WTC11 (cell line): ENCODE measurements around the gene SLC17A4. TPM values are rescaled to one million over a fixed set of nuclear protein-coding genes. Genes with fewer than 3 reads are reported as not detected.

Source experiments
- ATAC-seq: fragments of 200-7000 bp; cut with Tn5 transposase; 2 replicates; pipeline ENCODE4 v1.10.0; 2021; ENCODE audit warnings: mild to moderate bottlenecking, moderate library complexity
- CTCF ChIA-PET: fragments of 300-600 bp; sonication (Branson Sonifier 250); formaldehyde crosslinking; loops from one replicate; lab custom pipeline; 2021; ENCODE audit warnings: antibody characterized with exemption; lab: Charles Lee
- POLR2A ChIA-PET: fragments of 350-600 bp; sonication (Branson Sonifier 250); formaldehyde crosslinking; loops from one replicate; lab custom pipeline; 2021; ENCODE audit warnings: antibody characterized with exemption; lab: Charles Lee
- DNase-seq: peaks from one replicate; pipeline ENCODE4 v3.0.0; 2021; ENCODE audit warnings: low spot score
- H3K27ac Mint-ChIP-seq: 2 replicates; pipeline ENCODE4 v1.8.0; 2021; ENCODE audit warnings: mixed read lengths
- H3K27me3 Mint-ChIP-seq: 2 replicates; pipeline ENCODE4 v1.8.0; 2021; ENCODE audit warnings: low read depth, mild to moderate bottlenecking, moderate library complexity, mixed read lengths
- H3K36me3 Mint-ChIP-seq: 2 replicates; pipeline ENCODE4 v1.8.0; 2021; ENCODE audit warnings: mixed read lengths
- H3K4me1 Mint-ChIP-seq: 2 replicates; pipeline ENCODE4 v1.8.0; 2022; ENCODE audit warnings: mixed read lengths
- H3K4me3 Mint-ChIP-seq: 2 replicates; pipeline ENCODE4 v1.8.0; 2021; ENCODE audit warnings: mild to moderate bottlenecking, moderate library complexity, mixed read lengths
- H3K9me3 Mint-ChIP-seq: 2 replicates; pipeline ENCODE4 v1.8.0; 2021; ENCODE audit warnings: mixed read lengths
- ATF6 ChIP-seq: sonication (generic); formaldehyde crosslinking; IDR thresholded peaks from 2 replicates; pipeline ENCODE4 v1.8.1; 2023; ENCODE audit warnings: mild to moderate bottlenecking, missing genetic modification reagents
- CDX4 ChIP-seq: fragments of 250-450 bp; sonication (Bioruptor Pico); IDR thresholded peaks from 2 replicates; pipeline ENCODE4 v1.9.0; 2021; ENCODE audit warnings: moderate library complexity, mild to moderate bottlenecking, inconsistent platforms, borderline replicate concordance
- CREM ChIP-seq: sonication (generic); formaldehyde crosslinking; IDR thresholded peaks from 2 replicates; pipeline ENCODE4 v1.8.1; 2022; ENCODE audit warnings: mild to moderate bottlenecking, missing genetic modification reagents, moderate library complexity
- E2F4 ChIP-seq: sonication (generic); formaldehyde crosslinking; IDR thresholded peaks from 2 replicates; pipeline ENCODE4 v1.8.1; 2022; ENCODE audit warnings: low read depth, mild to moderate bottlenecking, moderate library complexity, missing genetic modification reagents, borderline replicate concordance
- E2F5 ChIP-seq: sonication (generic); formaldehyde crosslinking; IDR thresholded peaks from 2 replicates; pipeline ENCODE4 v1.8.1; 2022; ENCODE audit warnings: mild to moderate bottlenecking, moderate library complexity, missing genetic modification reagents
- EMX1 ChIP-seq: fragments of 250-450 bp; sonication (Bioruptor Pico); IDR thresholded peaks from 2 replicates; pipeline ENCODE4 v1.8.0; 2021; ENCODE audit warnings: mild to moderate bottlenecking
- ERG ChIP-seq: fragments of 250-450 bp; sonication (Bioruptor Pico); IDR thresholded peaks from 2 replicates; pipeline ENCODE4 v1.8.0; 2021; ENCODE audit warnings: mild to moderate bottlenecking
- ESRRA ChIP-seq: sonication (generic); formaldehyde crosslinking; IDR thresholded peaks from 2 replicates; pipeline ENCODE4 v1.8.1; 2022; ENCODE audit warnings: mild to moderate bottlenecking, missing genetic modification reagents, borderline replicate concordance
- HMGA2 ChIP-seq: fragments of 250-450 bp; sonication (Bioruptor Pico); IDR thresholded peaks from 2 replicates; pipeline ENCODE4 v1.4.0; 2021; ENCODE audit warnings: mild to moderate bottlenecking, moderate library complexity
- HMGXB4 ChIP-seq: sonication (generic); formaldehyde crosslinking; IDR thresholded peaks from 2 replicates; pipeline ENCODE4 v1.8.1; 2023; ENCODE audit warnings: mild to moderate bottlenecking, moderate library complexity, missing genetic modification reagents
- MXD4 ChIP-seq: fragments of 250-450 bp; sonication (Bioruptor Pico); IDR thresholded peaks from 2 replicates; pipeline ENCODE4 v1.8.0; 2021; ENCODE audit warnings: mild to moderate bottlenecking, moderate library complexity, borderline replicate concordance
- NFE2L1 ChIP-seq: sonication (generic); formaldehyde crosslinking; IDR thresholded peaks from 2 replicates; pipeline ENCODE4 v1.8.1; 2023; ENCODE audit warnings: missing genetic modification reagents
- NR3C1 ChIP-seq: sonication (generic); formaldehyde crosslinking; conservative IDR thresholded peaks from 2 replicates; pipeline ENCODE4 v1.8.1; 2023; ENCODE audit warnings: low read depth, mild to moderate bottlenecking, missing genetic modification reagents
- PRRX2 ChIP-seq: fragments of 250-450 bp; sonication (Bioruptor Pico); IDR thresholded peaks from 2 replicates; pipeline ENCODE4 v1.8.0; 2021; ENCODE audit warnings: mild to moderate bottlenecking
- STAT6 ChIP-seq: sonication (generic); formaldehyde crosslinking; conservative IDR thresholded peaks from 2 replicates; pipeline ENCODE4 v1.8.1; 2023; ENCODE audit warnings: mild to moderate bottlenecking, low read depth, missing genetic modification reagents, moderate library complexity
- TCF7 ChIP-seq: sonication (generic); formaldehyde crosslinking; IDR thresholded peaks from 2 replicates; pipeline ENCODE4 v1.8.0; 2022; ENCODE audit warnings: mild to moderate bottlenecking, low read depth, missing genetic modification reagents, moderate library complexity
- TEAD4 ChIP-seq: sonication (generic); formaldehyde crosslinking; IDR thresholded peaks from 2 replicates; pipeline ENCODE4 v1.8.0; 2022; ENCODE audit warnings: mild to moderate bottlenecking, missing genetic modification reagents
- ZNF138 ChIP-seq: sonication (generic); formaldehyde crosslinking; conservative IDR thresholded peaks from 2 replicates; pipeline ENCODE4 v1.8.1; 2022; ENCODE audit warnings: mild to moderate bottlenecking, moderate library complexity, missing genetic modification reagents
- ZNF219 ChIP-seq: sonication (generic); formaldehyde crosslinking; IDR thresholded peaks from 2 replicates; pipeline ENCODE4 v1.8.0; 2023; ENCODE audit warnings: missing genetic modification reagents, mild to moderate bottlenecking, borderline replicate concordance
- ZNF232 ChIP-seq: sonication (generic); formaldehyde crosslinking; IDR thresholded peaks from 2 replicates; pipeline ENCODE4 v1.8.0; 2022; ENCODE audit warnings: mild to moderate bottlenecking, missing genetic modification reagents
- ZNF317 ChIP-seq: sonication (generic); formaldehyde crosslinking; IDR thresholded peaks from 2 replicates; pipeline ENCODE4 v1.8.1; 2023; ENCODE audit warnings: low read depth, mild to moderate bottlenecking, moderate library complexity, missing genetic modification reagents, borderline replicate concordance
- total RNA-seq: library from RNA; stranded (reverse); gene quantifications from 3 replicates; pipeline ENCODE4 v1.2.3, GENCODE V29; 2021

SLC17A4 gene
- total RNA-seq, 1 experiment from 2014 or later: not detected

GRCh38 chr6:25792016-25792415 is 37.5 kb downstream of the SLC17A4 start (continued):
- TF ChIP-seq PRRX2: no peak
- TF ChIP-seq, all 79 proteins: peak for 0

GRCh38 chr6:25793970-25794369 is 39.4 kb downstream of the SLC17A4 start:
- POLR2A ChIA-PET: no interaction called here
- DNase-seq (no peak), ATAC-seq (no peak)
- H3K27ac Mint-ChIP-seq: no peak overlapping the region
- no peaks in the 10 kb centered on the region for H3K36me3 Mint-ChIP-seq
- no peak for TF ChIP-seq HMGA2 (CRISPR knock-in tag)
- no peak for TF ChIP-seq HMGXB4 (CRISPR knock-in tag)
- no peak for TF ChIP-seq ATF6 (CRISPR knock-in tag)
- TF ChIP-seq ZNF138: no peak
- TF ChIP-seq MXD4 (CRISPR knock-in tag): no peak
- TF ChIP-seq ESRRA (CRISPR knock-in tag): no peak
- no peak for TF ChIP-seq STAT6 (CRISPR knock-in tag)
- TF ChIP-seq NFE2L1 (CRISPR knock-in tag): no peak
- no peak for TF ChIP-seq E2F5 (CRISPR knock-in tag)
- no peak for TF ChIP-seq EMX1 (CRISPR knock-in tag)
- no peak for TF ChIP-seq CDX4 (CRISPR knock-in tag)
- TF ChIP-seq TEAD4 (CRISPR knock-in tag): no peak
- no peak for TF ChIP-seq TCF7 (CRISPR knock-in tag)
- no peak for TF ChIP-seq ZNF317 (CRISPR knock-in tag)
- no peak for TF ChIP-seq NR3C1 (CRISPR knock-in tag)
- TF ChIP-seq ZNF232 (CRISPR knock-in tag): no peak
- TF ChIP-seq ZNF219 (CRISPR knock-in tag): no peak
- TF ChIP-seq CREM: no peak
- no peak for TF ChIP-seq ERG (CRISPR knock-in tag)
- TF ChIP-seq E2F4 (CRISPR knock-in tag): no peak
- H3K9me3 Mint-ChIP-seq: peaks cover 4% of the 10 kb centered on the region; the same call in 1 of the 2 replicates
- CTCF ChIA-PET: no interaction called here
- H3K4me1 Mint-ChIP-seq: no peaks in the 10 kb centered on the region
- H3K27me3 Mint-ChIP-seq: no peaks in the 10 kb centered on the region
- H3K4me3 Mint-ChIP-seq: no peak overlapping the region
